MM.1S (cell line): ENCODE data around the gene GPHN.

Source experiments
- DNase-seq: peaks from one replicate; pipeline ENCODE4 v3.0.0-alpha.2; 2015
- H2AFZ ChIP-seq: fragments of 300-600 bp; sonication (generic); 2 replicates; pipeline ENCODE4 v1.6.0; 2016; ENCODE audit warnings: antibody characterized with exemption, low read length
- H3F3A ChIP-seq: fragments of 300-600 bp; sonication (generic); 2 replicates; pipeline ENCODE4 v1.6.1; 2016; ENCODE audit warnings: mild to moderate bottlenecking, antibody characterized with exemption, low read length, moderate library complexity, mixed read lengths; ENCODE audit not compliant: insufficient read depth
- H3K27ac ChIP-seq: fragments of 300-600 bp; sonication (generic); 2 replicates; pipeline ENCODE4 v1.5.1; 2016; ENCODE audit warnings: mild to moderate bottlenecking, low read length
- H3K27me3 ChIP-seq: fragments of 300-600 bp; sonication (generic); replicated peaks from 2 replicates; pipeline ENCODE4 v1.6.0; 2016; ENCODE audit warnings: low read length; ENCODE audit not compliant: insufficient read depth
- H3K36me3 ChIP-seq: fragments of 300-600 bp; sonication (generic); replicated peaks from 2 replicates; pipeline ENCODE4 v1.6.1; 2016; ENCODE audit warnings: mild to moderate bottlenecking, low read length, mixed read lengths; ENCODE audit not compliant: insufficient read depth
- H3K4me1 ChIP-seq: fragments of 300-600 bp; sonication (generic); 2 replicates; pipeline ENCODE4 v1.6.1; 2016; ENCODE audit warnings: low read length, mixed read lengths
- H3K4me2 ChIP-seq: fragments of 300-600 bp; sonication (generic); 2 replicates; pipeline ENCODE4 v1.6.0; 2016; ENCODE audit warnings: low read depth, low read length
- H3K4me3 ChIP-seq: fragments of 300-600 bp; sonication (generic); 2 replicates; pipeline ENCODE4 v1.5.1; 2016; ENCODE audit warnings: low read length, mixed read lengths
- H3K79me2 ChIP-seq: fragments of 300-600 bp; sonication (generic); 2 replicates; pipeline ENCODE4 v1.6.1; 2016; ENCODE audit warnings: mixed run types, low read length, mixed read lengths
- H3K9ac ChIP-seq: fragments of 300-600 bp; sonication (generic); 2 replicates; pipeline ENCODE4 v1.6.1; 2016; ENCODE audit warnings: low read length, mixed read lengths
- H3K9me2 ChIP-seq: fragments of 300-600 bp; sonication (generic); replicated peaks from 2 replicates; pipeline ENCODE4 v1.6.1; 2016; ENCODE audit warnings: mild to moderate bottlenecking, low read length, mixed read lengths; ENCODE audit not compliant: insufficient read depth
- H3K9me3 ChIP-seq: fragments of 300-600 bp; sonication (generic); replicated peaks from 2 replicates; pipeline ENCODE4 v1.6.1; 2016; ENCODE audit warnings: mild to moderate bottlenecking, low read length, mixed read lengths; ENCODE audit not compliant: insufficient read depth
- H4K20me1 ChIP-seq: fragments of 300-600 bp; sonication (generic); 2 replicates; pipeline ENCODE4 v1.6.1; 2016; ENCODE audit warnings: mild to moderate bottlenecking, low read length, moderate library complexity, mixed read lengths; ENCODE audit not compliant: insufficient read depth
- CTCF ChIP-seq: fragments of 300-600 bp; sonication (generic); IDR thresholded peaks from 2 replicates; pipeline ENCODE4 v1.5.1; 2016; ENCODE audit warnings: antibody characterized with exemption, low read length, mixed read lengths
- EZH2 ChIP-seq: fragments of 300-600 bp; sonication (generic); optimal IDR thresholded peaks from 2 replicates; pipeline ENCODE3; 2017; ENCODE audit warnings: low read depth, mild to moderate bottlenecking, antibody characterized with exemption, low read length, mixed read lengths
- EZH2phosphoT487 ChIP-seq: fragments of 300-600 bp; sonication (generic); IDR thresholded peaks from 2 replicates; pipeline ENCODE4 v1.6.1; 2018; ENCODE audit warnings: antibody characterized with exemption, low read length

Gene GPHN

GRCh38 chr14:66804141-66804540, 296.2 kb downstream of the GPHN start:
- no peak overlapping the region for H3K4me3 ChIP-seq
- H3K9me3 ChIP-seq: no peaks in the 10 kb centered on the region
- H3K4me2 ChIP-seq: no peak overlapping the region
- H3K36me3 ChIP-seq: no peaks in the 10 kb centered on the region
- H4K20me1 ChIP-seq: no peaks in the 10 kb centered on the region
- TF ChIP-seq EZH2: no peak
- no peak for TF ChIP-seq CTCF
- no peak for TF ChIP-seq EZH2phosphoT487
- H3K79me2 ChIP-seq: no peaks in the 10 kb centered on the region
- H3K4me1 ChIP-seq: peaks cover 25% of the 10 kb centered on the region
- H3K9me2 ChIP-seq: no peaks in the 10 kb centered on the region
- H3K27me3 ChIP-seq: no peaks in the 10 kb centered on the region
- no peak for DNase-seq
- no peak overlapping the region for H2AFZ ChIP-seq
- no peak overlapping the region for H3K27ac ChIP-seq
- H3K9ac ChIP-seq: no peak overlapping the region
- H3F3A ChIP-seq: peaks cover 3% of the 10 kb centered on the region; the same call in 1 of the 2 replicates

- H3K36me3 ChIP-seq: no peaks in the 10 kb centered on the region
- H3K27ac ChIP-seq: no peak overlapping the region
- H3K79me2 ChIP-seq: no peaks in the 10 kb centered on the region
- TF ChIP-seq EZH2 (no peak), CTCF (no peak), EZH2phosphoT487 (no peak)
- no peak overlapping the region for H2AFZ ChIP-seq
- H3K4me1 ChIP-seq: no peaks in the 10 kb centered on the region
- H3K27me3 ChIP-seq: no peaks in the 10 kb centered on the region
- no peak overlapping the region for H3K4me3 ChIP-seq
- no peaks in the 10 kb centered on the region for H3F3A ChIP-seq
- H3K9ac ChIP-seq: no peak overlapping the region
- H4K20me1 ChIP-seq: no peaks in the 10 kb centered on the region
- no peak for DNase-seq
- H3K9me2 ChIP-seq: no peaks in the 10 kb centered on the region
- no peaks in the 10 kb centered on the region for H3K9me3 ChIP-seq
- H3K4me2 ChIP-seq: no peak overlapping the region
These were observed 305.7 kb downstream of the GPHN start for GRCh38 chr14:66813636-66814035.

- no peaks in the 10 kb centered on the region for H3F3A ChIP-seq
- TF ChIP-seq EZH2 (no peak), CTCF (no peak)
- no peaks in the 10 kb centered on the region for H4K20me1 ChIP-seq
- H2AFZ ChIP-seq: no peak overlapping the region
- H3K27ac ChIP-seq: no peak overlapping the region
- no peaks in the 10 kb centered on the region for H3K9me2 ChIP-seq
- no peaks in the 10 kb centered on the region for H3K9me3 ChIP-seq
- DNase-seq: no peak
- no peaks in the 10 kb centered on the region for H3K4me1 ChIP-seq
- H3K36me3 ChIP-seq: no peaks in the 10 kb centered on the region
- no peak overlapping the region for H3K4me2 ChIP-seq
- H3K27me3 ChIP-seq: no peaks in the 10 kb centered on the region
- H3K79me2 ChIP-seq: no peaks in the 10 kb centered on the region
- no peak overlapping the region for H3K9ac ChIP-seq
- no peak overlapping the region for H3K4me3 ChIP-seq
These were observed 307.7 kb downstream of the GPHN start for GRCh38 chr14:66815687-66816086.

- Histone ChIP-seq H3F3A (no peaks in the 10 kb centered on the region), H3K4me2 (no peak overlapping the region), H3K9me2 (no peaks in the 10 kb centered on the region), H2AFZ (no peak overlapping the region), H3K27ac (no peak overlapping the region), H3K9me3 (no peaks in the 10 kb centered on the region), H3K9ac (no peak overlapping the region), H4K20me1 (no peaks in the 10 kb centered on the region), H3K79me2 (no peaks in the 10 kb centered on the region), H3K27me3 (no peaks in the 10 kb centered on the region), H3K36me3 (no peaks in the 10 kb centered on the region), H3K4me1 (no peaks in the 10 kb centered on the region), H3K4me3 (no peak overlapping the region)
- DNase-seq: no peak
- TF ChIP-seq EZH2phosphoT487 (no peak), EZH2 (no peak), CTCF (no peak)
These were observed 316.3 kb downstream of the GPHN start for GRCh38 chr14:66824251-66824650.
